Erythroblast (primary cell): Measurements from ENCODE around the gene PCDHGB6.

Experiments used
- GATA1 ChIP-seq: IDR thresholded peaks from 2 replicates; pipeline ENCODE4 v1.6.1; 2011; ENCODE audit warnings: low read depth, mild to moderate bottlenecking, control low read depth, low read length, moderate library complexity
- POLR2A ChIP-seq: IDR thresholded peaks from 2 replicates; pipeline ENCODE4 v1.6.1; 2011; ENCODE audit warnings: mild to moderate bottlenecking, low read length

DNA sequence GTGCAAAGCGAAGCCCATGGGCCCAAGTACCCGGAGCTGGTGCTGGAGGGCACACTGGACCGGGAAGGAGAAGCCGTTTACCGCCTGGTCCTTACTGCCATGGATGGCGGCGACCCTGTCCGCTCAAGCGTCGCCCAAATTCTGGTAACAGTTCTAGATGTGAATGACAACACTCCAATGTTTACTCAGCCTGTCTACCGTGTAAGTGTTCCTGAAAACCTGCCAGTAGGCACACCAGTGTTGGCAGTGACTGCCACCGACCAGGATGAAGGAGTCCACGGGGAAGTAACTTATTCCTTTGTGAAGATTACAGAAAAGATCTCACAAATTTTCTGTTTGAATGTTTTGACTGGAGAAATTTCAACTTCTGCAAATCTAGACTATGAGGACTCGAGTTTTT lies 33.2 kb upstream of the PCDHGB6 start:
- no peak for TF ChIP-seq POLR2A
- TF ChIP-seq GATA1: no peak
